ENCODE measurements around the gene C1QTNF5. TPM values are rescaled to one million over a fixed set of nuclear protein-coding genes. Genes with fewer than 3 reads are reported as not detected.
A peak's percentile ranks its signal among the peaks of the same experiment; 100 is the strongest.

Gene C1QTNF5
- total and polyA plus RNA-seq, 7 donors, result 3.2 to 12.0 (median 8.1) TPM

DNA sequence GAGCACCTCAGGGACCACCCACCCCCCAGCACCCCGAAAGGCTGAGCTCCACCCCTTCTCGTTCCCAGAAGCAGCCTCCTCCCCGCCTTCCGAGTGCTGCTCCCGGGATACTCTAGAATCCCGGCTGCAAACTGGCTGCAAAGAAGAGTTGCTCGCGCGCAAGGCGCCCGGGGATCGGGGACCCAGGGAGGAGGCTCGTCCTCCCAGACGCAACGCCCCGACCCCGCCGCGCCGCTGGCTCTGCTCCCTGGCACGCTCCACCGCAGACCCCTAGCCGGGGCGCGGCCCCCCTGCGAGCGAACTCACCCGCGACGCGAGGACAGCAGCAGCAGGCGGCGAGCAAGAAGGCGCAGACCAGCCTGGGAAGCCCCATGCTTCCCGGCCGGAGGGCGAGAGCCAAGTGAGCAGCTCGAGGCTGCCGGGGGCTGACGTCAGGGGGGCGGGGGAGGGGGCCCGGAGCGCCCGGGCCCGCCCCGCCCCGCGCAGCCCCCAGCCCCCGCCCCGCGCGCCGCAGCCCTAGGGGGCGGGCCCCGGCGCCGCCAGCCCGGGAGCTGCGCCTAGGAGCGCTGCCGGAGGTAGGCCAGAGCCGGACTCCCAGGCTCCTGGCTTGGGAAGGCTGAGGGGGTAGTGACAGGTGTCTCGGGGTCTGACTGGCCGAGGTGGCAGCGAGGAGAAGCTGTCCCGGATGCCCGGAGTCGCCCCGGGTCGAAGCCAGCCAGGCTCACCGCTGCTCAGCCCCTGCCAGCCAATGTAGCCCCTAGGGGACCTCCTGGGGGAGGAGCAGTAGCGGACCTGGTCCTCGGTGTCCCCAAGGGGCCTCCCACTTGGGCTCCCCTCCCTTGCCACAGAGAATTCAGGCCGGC, 23.7 kb downstream of the C1QTNF5 start, which contains the start of gene MCAM:
Gene MCAM (minus strand): TSS at position 402 of the 863 bp plus-strand sequence. CDS start 29 bp downstream, at position 373.
- Histone ChIP-seq H3K9me3 (no peaks in the 10 kb centered on the region), H3K27ac (peak within 1 kb of the TSS; percentile 80), H3K4me3 (peak within 1 kb of the TSS; percentile 77), H3K36me3 (ENCODE audit: insufficient read depth in 1 of 2, low read depth in 1 of 2) (peaks cover 2 to 19% of the 10 kb centered on the region in 2 donors), H3K27me3 (ENCODE audit: insufficient read depth in 3 of 3, low read length in 2 of 3) (no peaks in the 10 kb centered on the region), H3K4me1 (peaks cover 4% of the 10 kb centered on the region)
- ATAC-seq (peak; percentile 26 to 43 (median 32)), DNase-seq (peak in 1 of 2 donors; percentile 51)
- TF ChIP-seq, protein P1, sequence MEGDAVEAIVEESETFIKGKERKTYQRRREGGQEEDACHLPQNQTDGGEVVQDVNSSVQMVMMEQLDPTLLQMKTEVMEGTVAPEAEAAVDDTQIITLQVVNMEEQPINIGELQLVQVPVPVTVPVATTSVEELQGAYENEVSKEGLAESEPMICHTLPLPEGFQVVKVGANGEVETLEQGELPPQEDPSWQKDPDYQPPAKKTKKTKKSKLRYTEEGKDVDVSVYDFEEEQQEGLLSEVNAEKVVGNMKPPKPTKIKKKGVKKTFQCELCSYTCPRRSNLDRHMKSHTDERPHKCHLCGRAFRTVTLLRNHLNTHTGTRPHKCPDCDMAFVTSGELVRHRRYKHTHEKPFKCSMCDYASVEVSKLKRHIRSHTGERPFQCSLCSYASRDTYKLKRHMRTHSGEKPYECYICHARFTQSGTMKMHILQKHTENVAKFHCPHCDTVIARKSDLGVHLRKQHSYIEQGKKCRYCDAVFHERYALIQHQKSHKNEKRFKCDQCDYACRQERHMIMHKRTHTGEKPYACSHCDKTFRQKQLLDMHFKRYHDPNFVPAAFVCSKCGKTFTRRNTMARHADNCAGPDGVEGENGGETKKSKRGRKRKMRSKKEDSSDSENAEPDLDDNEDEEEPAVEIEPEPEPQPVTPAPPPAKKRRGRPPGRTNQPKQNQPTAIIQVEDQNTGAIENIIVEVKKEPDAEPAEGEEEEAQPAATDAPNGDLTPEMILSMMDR (IDR thresholded peaks at IDR 0.05), result no peak
- intact Hi-C loops (cut with DNase I), result loop anchor here in 1 of 2 donors (10.0 kb wide), 1 partner anchor 112 kb away; the partner anchor contains the start of gene CBL
- 1 to 2% (median 1%) methylated on average over 40 to 74 of the region's 74 CpGs for WGBS, 3 donors

DNA sequence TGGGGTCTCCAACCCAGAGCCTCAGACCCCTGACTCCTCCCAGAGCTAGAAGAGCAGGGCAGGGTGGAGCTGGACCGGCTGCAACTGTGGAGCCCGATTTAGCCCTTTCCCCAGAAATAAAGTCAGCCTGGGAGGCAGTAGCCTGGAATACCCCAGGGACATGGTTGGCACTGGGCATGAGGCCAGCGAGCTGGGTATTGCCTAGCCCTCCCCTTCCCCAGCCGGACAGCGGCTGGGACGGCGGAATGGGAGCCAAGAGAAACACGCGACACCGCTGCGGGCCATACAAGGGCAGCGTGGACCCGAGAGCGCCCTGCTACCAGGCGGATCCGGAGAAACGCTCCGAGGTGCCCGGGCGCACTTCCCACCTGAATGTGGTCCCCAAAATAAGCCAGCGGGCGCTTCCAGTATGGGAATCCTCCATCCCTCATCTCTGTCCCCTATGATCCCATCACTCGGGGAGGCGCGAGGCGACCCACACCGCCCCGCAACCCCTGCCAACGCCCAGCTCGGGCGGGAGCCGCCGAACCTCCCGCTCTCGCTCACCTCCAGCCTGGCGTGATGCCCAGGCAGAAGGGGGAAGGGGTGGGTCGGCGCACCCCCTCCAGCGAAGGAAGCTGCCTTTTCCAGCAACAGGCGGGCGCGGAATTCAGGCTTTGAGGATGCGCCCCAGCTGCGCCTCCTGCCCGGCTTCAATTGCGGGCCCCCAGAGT, 24.5 kb downstream of the C1QTNF5 start:
- peaks cover 2 to 27% of the 10 kb centered on the region in 2 donors for H3K36me3 ChIP-seq (ENCODE audit: insufficient read depth in 1 of 2, low read depth in 1 of 2)
- TF ChIP-seq, protein P1 (IDR thresholded peaks at IDR 0.05), result no peak
- peak; percentile 13 to 70 (median 56) for ATAC-seq
- H3K4me1 ChIP-seq, result peaks cover 4% of the 10 kb centered on the region
- H3K4me3 ChIP-seq, result peak overlapping the region; percentile 77
- no peaks in the 10 kb centered on the region for H3K27me3 ChIP-seq (ENCODE audit: insufficient read depth in 3 of 3, low read length in 2 of 3)
- WGBS, 3 donors, result 0 to 1% (median 0%) methylated on average over 35 to 46 of the region's 46 CpGs
- peak; percentile 59 to 76 for DNase-seq
- intact Hi-C loops (cut with DNase I), result loop anchor here in 1 of 2 donors (10.0 kb wide), 1 partner anchor 111 kb away; the partner anchor contains the start of gene CBL
- H3K27ac ChIP-seq, result peak overlapping the region; percentile 80
- H3K9me3 ChIP-seq, result no peaks in the 10 kb centered on the region

DNA sequence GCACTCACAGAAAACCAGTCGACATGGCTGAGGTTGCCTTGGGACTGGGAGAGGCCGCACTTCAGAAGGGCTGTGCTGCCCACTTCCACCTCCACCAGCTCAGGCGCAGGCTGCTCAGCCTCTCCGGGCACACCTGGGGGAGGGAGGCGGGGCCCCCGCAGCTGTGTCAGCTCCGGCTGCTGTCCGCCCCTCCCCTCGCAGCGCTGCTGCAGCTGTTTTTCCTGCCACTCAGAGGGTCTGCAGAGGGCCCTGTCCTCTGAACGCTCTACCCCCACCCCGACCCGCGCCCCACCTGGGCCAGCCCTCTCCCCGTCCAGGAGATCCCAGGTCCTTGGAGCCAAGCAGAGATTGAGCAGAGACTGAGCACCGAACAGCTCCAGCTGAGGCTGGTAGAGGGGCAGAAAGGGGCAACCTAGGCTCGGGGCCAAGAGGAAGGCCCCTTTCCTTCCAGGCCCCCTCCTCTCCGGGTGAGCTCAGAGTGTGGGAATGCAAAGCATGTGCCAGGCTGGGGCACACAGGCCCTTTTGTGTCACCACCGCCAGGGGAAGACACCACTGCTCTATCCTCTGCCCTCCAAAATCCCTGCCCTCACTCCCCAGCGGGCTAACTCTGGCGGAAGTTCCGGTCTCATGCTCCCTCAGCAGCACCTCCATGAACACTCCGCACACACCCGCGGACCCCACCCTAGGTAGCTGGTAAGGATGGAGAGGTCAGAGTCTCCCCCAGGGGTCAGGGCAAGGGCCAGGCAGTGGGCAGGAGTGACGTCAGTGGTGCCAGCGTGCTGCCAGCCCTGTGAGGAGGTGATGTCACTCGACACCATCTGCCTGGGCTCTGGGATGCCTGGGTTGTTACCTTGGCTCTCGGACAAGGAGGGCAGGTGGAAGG, 25.3 kb downstream of the C1QTNF5 start:
- H3K4me1 ChIP-seq, result peaks cover 4% of the 10 kb centered on the region
- H3K27ac ChIP-seq, result peak overlapping the region; percentile 80
- no peaks in the 10 kb centered on the region for H3K9me3 ChIP-seq
- intact Hi-C loops (cut with DNase I), result loop anchor here in 1 of 2 donors (10.0 kb wide), 1 partner anchor 111 kb away; the partner anchor contains the start of gene CBL
- peaks cover 2 to 34% of the 10 kb centered on the region in 2 donors for H3K36me3 ChIP-seq (ENCODE audit: insufficient read depth in 1 of 2, low read depth in 1 of 2)
- DNase-seq (peak in 1 of 2 donors; percentile 35), ATAC-seq (peak; percentile 33 to 62 (median 50))
- WGBS, 3 donors, result 20 to 26% (median 20%) methylated on average over 27 to 29 of the region's 29 CpGs
- TF ChIP-seq, protein P1 (IDR thresholded peaks at IDR 0.05), result no peak
- no peaks in the 10 kb centered on the region for H3K27me3 ChIP-seq (ENCODE audit: insufficient read depth in 3 of 3, low read length in 2 of 3)
- peak overlapping the region; percentile 77 for H3K4me3 ChIP-seq

DNA sequence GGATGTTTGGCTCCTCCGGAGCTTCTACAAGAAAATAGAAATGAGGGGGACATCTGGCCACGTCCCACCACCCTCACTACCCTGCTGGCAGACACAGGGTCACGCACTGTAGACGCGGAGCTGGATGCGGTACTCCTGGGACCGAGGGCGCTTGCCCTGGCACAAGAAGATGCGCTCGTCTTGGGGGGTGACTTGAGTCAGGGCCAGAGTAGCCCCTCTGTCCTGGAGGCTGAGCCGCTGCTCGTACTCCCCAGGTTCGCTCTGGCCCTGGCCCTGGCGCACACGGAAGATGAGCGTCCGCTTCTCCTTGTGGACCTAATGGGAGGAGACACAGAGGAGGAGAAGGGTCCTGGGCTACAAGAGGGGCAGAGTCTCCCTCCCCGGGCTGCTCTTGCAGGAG, 26.0 kb downstream of the C1QTNF5 start:
- peaks cover 2 to 40% of the 10 kb centered on the region in 2 donors for H3K36me3 ChIP-seq (ENCODE audit: insufficient read depth in 1 of 2, low read depth in 1 of 2)
- ATAC-seq (no peak), DNase-seq (no peak)
- H3K27me3 ChIP-seq (ENCODE audit: insufficient read depth in 3 of 3, low read length in 2 of 3), result no peaks in the 10 kb centered on the region
- H3K9me3 ChIP-seq, result no peaks in the 10 kb centered on the region
- H3K27ac ChIP-seq, result peak overlapping the region; percentile 80
- H3K4me1 ChIP-seq, result peaks cover 4% of the 10 kb centered on the region
- intact Hi-C loops (cut with DNase I), result loop anchor here in 1 of 2 donors (10.0 kb wide), 1 partner anchor 110 kb away; the partner anchor contains the start of gene CBL
- H3K4me3 ChIP-seq, result peak overlapping the region; percentile 77
- WGBS, 3 donors, result 75 to 80% (median 77%) methylated on average over 18 of the region's 18 CpGs
- TF ChIP-seq, protein P1 (IDR thresholded peaks at IDR 0.05), result no peak
